Middle frontal gyrus (tissue), 1 donor: Measurements from ENCODE around the gene RHOT1.
"Not testable (repeated sequence)": the region's sequence is repeated elsewhere in the genome, so short reads cannot be mapped to it uniquely, and the experiment has no call there.

Source experiments
- DNase-seq: peaks from one replicate; pipeline ENCODE4 v3.0.0-alpha.2; 2015; ENCODE audit warnings: low spot score; ENCODE audit errors: extremely low spot score

Gene RHOT1

GRCh38 chr17:32142038-32142856 lies at the start of gene RHOT1:
TSS of gene RHOT1 (plus strand) at chr17:32142502. CDS start at chr17:32142693, 191 bp downstream.
- DNase-seq = peak; percentile 58

- DNase-seq = no peak
Observed at GRCh38 chr17:32099686-32100085, 42.6 kb upstream of the RHOT1 start.

GRCh38 chr17:32100323-32100722 lies 42.0 kb upstream of the RHOT1 start:
- not testable (repeated sequence) for DNase-seq

- no peak for DNase-seq
Observed at GRCh38 chr17:32100971-32101631, 41.2 kb upstream of the RHOT1 start.

DNA sequence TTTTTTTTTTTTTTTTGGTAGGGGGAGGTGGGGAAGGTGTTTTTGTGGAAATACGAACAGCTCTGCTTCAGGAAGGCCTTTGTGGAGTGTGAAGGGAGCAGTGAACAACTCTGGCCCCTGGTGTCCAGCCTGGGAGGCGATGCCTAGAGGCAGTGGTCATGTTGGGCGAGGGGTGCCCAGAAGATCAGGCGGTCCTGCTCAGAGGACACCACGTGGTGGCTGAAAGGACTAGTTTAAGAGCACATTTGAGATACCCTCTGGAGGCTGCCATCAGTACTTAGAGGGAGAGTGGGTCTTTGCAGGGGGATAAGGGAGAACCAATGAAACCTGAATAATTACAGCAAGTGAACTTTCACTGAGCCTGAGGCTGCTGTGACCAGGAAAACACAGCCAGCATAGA lies 40.1 kb upstream of the RHOT1 start:
- no peak for DNase-seq

- DNase-seq = no peak
Observed at GRCh38 chr17:32102646-32103186, 39.6 kb upstream of the RHOT1 start.

- peak; percentile 7 for DNase-seq
Observed at GRCh38 chr17:32103476-32104113, 38.7 kb upstream of the RHOT1 start.

DNA sequence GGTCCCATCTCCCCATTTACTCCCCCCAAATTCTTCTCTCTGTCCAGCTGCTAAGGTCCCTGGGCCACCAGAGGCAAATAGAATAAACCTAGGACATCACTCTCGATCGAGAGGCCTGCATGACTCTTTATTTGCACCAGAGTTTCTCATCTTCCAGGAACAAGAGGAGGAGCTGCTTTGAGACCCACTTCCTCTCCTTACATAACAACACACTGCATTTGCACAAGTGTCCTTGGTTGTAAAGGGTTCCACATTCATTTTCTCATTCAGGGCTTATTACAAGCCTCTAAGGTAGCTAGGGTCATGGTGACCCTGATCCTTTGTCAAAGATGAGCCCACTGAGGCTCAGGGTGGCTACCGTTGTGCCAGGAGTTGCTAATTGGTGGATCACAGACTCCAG lies 38.1 kb upstream of the RHOT1 start:
- no peak for DNase-seq

DNA sequence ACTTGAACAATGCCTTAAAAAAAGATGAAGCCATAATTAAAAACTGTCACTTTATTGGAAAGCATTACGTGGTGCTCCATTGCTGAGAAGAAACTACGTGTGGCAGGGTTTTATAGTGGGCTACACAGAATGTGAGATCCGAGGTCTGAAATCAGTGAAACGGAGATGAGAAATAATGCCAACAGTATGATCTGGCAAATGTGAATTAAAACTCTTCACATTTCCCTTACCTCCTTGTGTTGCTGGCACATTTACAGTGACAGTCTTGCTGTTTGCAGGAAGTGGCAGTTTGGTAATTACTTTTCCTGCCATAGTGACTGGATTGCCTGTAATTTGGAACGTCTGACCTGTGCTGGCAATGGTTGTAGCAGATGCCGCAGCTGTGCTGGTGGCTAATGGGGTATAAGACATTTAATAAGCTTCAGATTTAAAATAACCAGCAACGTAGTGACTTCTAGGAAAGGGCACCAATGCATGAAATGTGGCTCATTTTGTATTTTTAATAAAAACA lies 35.8 kb upstream of the RHOT1 start:
- DNase-seq = not testable (repeated sequence)

- DNase-seq = not testable (repeated sequence)
Observed at GRCh38 chr17:32107194-32107593, 35.1 kb upstream of the RHOT1 start.

DNA sequence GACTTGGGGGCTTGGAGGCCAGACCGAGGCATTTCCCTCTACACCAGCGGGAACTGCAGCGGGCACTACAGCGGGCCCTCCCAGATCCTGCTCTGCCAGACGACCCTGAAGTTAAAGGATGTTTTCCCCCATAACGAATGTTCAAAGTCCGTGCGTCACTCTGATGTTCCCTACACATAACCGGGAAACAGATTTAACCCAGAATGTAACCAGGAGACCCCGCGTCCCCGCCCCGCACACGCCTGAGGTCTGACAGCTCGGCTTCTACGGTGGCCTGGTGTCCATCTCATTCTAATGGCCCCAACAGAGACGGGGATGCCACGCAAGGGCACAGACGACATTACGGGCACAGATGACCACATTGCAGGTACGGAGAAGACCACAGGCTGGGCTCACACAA lies 31.7 kb upstream of the RHOT1 start:
- no peak for DNase-seq

DNA sequence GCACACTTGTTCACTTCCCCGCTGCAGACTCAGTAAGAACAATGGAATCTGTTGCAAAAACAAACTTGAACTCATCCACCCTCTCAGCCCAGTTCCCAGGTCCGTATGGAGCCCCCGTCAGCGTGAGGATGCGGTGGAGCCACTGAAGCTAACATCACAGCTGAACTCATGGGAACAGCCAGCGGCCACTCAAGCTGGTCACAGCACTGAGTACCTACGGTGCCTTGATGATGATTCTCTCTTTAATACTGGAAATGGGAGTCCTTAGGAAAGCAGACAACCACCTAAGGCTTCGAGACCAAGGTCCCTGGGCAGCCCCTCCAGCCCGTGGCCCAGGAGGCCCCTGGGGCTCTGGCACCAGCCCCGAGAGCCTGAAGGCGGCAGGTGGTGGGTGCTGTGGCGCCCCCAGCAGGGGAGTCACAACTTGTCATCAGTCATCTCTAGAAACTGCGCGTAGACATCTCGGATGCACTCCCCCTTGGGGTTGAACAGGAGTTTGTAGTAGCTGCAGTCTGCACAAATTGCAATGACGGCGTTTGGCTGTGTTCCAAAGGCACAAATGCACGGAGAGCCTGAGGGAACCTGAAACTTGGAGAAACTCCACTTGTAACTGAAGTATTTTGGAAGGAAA lies 31.0 kb upstream of the RHOT1 start:
- DNase-seq = no peak

GRCh38 chr17:32112416-32112815 lies 29.9 kb upstream of the RHOT1 start:
- no peak for DNase-seq

DNA sequence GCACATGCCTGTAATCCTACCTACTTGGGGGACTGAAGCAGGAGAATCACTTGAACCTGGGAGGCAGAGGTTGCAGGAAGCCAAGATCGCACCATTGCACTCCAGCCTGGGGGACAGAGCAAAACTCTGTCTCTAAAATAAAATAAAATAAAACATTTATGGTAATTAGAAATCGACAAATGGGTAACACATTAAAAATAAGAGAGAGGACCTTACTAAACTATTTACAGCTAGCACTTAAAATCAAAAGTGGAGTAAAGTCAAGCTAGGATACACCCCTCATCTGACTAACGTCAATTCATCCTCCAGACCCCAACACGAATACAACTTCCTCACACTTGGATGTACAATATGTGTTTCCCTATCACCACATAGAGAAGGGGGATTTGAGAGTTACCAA lies 27.8 kb upstream of the RHOT1 start:
- DNase-seq = no peak

GRCh38 chr17:32115546-32115945 lies 26.8 kb upstream of the RHOT1 start:
- DNase-seq = not testable (repeated sequence)

DNA sequence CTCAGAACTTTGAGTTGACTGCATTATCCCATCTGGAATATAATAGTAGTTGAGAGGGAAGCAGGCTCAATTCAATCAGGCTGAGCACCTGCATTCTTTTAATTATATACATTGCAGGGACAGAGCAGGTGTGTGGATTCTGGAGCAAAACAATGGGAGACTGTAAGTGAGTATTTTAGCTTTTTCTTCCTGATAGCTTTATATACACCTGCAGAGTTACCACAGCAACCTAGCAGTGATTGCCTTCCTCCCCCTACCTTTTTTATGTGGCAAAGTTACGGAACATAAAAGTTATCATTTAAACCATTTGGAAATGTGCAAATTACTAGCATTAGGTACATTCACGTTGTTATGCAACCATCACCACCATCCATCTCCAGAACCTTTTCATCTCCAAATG lies 25.4 kb upstream of the RHOT1 start:
- no peak for DNase-seq

- DNase-seq = no peak
Observed at GRCh38 chr17:32117399-32117798, 24.9 kb upstream of the RHOT1 start.

GRCh38 chr17:32118088-32118487 lies 24.2 kb upstream of the RHOT1 start:
- not testable (repeated sequence) for DNase-seq

- no peak for DNase-seq
Observed at GRCh38 chr17:32118835-32119234, 23.5 kb upstream of the RHOT1 start.

DNA sequence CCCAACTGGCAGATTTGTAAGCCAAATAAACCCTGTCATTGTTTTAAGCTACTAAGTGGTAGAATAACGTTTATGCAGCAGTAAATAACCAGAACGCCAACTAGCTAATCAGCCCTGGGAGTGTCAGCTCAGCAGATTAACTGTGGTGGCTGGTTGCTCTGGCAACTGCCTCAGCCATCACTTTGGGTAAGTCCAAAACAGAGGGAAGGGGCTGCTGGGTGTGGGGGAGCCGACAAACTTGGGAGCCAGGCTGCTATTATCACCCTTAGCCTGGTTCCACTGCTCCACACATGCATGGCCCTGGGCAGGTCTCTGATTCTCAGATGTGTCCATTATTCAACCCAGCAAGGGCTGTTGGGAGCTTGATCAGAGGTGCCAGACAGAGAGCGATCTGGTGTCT lies 22.2 kb upstream of the RHOT1 start:
- DNase-seq = no peak

GRCh38 chr17:32120716-32121115 lies 21.6 kb upstream of the RHOT1 start:
- no peak for DNase-seq
